Fibroblast of peridontal ligament (primary cell): Measurements from ENCODE around the gene PIGC.

Source experiments
- DNase-seq: peaks from one replicate; pipeline ENCODE4 v3.0.0-alpha.2; 2010; ENCODE audit errors: extremely low read depth

Gene PIGC

GRCh38 chr1:172398970-172399755, 44.7 kb downstream of the PIGC start:
- DNase-seq, result peak; percentile 98

DNA sequence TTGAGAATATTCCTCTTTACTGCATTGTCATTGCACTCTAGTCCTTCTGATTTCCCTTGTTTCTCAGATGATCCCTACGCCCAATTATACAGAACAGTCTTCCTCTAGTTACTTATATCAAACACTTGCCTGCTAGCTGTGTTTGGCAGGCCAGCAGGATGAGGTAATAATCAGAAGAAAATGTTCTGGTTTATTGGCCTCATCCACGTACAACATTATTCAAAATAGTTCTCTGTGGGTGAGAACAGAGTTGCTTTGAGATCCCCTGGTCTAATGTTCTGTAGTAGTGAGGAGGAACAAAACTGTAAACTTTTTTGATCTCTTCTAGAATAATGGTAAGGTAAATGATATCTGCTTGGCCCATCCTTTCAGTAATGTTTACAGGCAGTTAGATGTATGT, 45.7 kb downstream of the PIGC start:
- peak; percentile 28 for DNase-seq

DNA sequence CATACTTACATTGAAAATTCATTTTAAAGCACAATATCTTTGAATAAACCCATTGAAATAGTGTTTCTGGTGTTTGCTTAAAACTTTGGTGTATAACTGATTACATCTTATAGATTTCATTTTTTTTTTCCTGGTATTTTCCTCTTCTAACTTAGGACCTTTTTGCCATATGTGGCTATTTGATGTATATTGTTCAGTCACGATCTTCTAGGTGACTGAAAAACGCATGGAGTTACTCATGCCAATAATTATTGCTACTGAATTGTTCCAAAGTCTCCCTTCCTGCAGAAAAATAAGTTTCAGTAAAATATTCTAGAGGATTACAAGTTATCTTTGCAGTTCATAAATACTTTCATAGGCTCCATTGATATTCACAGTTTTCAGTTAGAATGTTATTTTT, 46.2 kb downstream of the PIGC start:
- no peak for DNase-seq

GRCh38 chr1:172397221-172397620, 46.6 kb downstream of the PIGC start:
- peak; percentile 66 for DNase-seq

DNA sequence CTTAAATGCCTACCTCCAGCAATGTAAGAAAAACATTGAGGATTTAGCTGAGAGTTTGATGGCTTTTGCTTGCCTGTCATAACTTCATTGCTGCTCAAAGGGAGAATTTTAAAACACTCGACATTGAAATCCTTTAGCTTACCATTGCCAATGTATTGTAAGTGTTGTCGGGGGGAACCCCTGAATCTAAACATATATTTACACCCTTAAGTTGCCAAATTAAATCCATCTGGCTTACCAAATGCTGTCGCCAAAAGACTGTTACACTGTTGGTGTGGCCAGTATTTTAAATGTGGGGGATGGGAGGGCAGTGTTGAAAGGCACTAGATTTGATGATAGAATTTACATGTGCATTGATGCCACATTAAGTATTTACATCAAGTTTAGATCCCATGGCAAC, 48.3 kb downstream of the PIGC start:
- DNase-seq, result no peak

GRCh38 chr1:172394811-172395210, 49.1 kb downstream of the PIGC start:
- DNase-seq, result peak; percentile 61

- peak; percentile 29 for DNase-seq
Observed at GRCh38 chr1:172394141-172394751, 49.6 kb downstream of the PIGC start.

GRCh38 chr1:172393354-172393753, 50.5 kb downstream of the PIGC start:
- no peak for DNase-seq

DNA sequence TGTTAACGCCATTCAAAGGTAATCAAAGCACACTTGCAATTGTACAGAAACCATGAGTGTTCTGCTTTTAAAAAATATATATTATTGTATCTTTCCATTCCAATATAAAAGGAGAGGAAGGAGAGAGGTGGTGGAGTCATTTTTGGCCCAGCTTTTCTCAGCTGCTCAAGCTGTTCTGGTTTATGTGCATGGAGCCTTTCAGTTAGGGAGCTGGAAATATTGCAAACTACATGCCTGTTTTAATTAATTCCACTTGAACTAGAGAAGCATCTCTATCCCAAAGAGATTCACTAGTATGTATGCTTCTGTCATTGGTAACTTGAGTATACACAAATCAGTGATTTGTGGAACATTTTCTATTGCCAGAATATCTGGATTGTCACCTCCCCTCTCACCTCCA, 51.9 kb downstream of the PIGC start:
- DNase-seq, result peak; percentile 50
